Urinary bladder (tissue), 4 donors: ENCODE data around the gene OVOL1. TPM values are rescaled to one million over a fixed set of nuclear protein-coding genes. Genes with fewer than 3 reads are reported as not detected.

ENCODE experiments used
- DNase-seq: peaks from one replicate; pipeline ENCODE4 v3.0.0-alpha.2; 2015; ENCODE audit errors: extremely low spot score
- H3K27ac ChIP-seq: one replicate; pipeline ENCODE4 v1.5.1; 2013; ENCODE audit warnings: low read depth, mild to moderate bottlenecking, moderate library complexity
- H3K36me3 ChIP-seq: one replicate; pipeline ENCODE4 v1.6.1; 2013; ENCODE audit warnings: mild to moderate bottlenecking, moderate library complexity; ENCODE audit not compliant: insufficient read depth
- H3K4me1 ChIP-seq: one replicate; pipeline ENCODE4 v1.6.1; 2013; ENCODE audit warnings: mild to moderate bottlenecking, moderate library complexity; ENCODE audit not compliant: insufficient read depth
- H3K4me3 ChIP-seq: one replicate; pipeline ENCODE4 v1.5.1; 2013; ENCODE audit warnings: low read depth, low read length
- WGBS: extraction: QIAGEN DNeasy Blood & Tissue Kit; methylation state at CpG from one replicate; pipeline ENCODE4 v1.1.7; 2013; 5-methylcytosine and 5-hydroxymethylcytosine counted together
- polyA plus RNA-seq: library from polyadenylated mRNA; stranded (reverse); fragments of 200-250 nt; gene quantifications from one replicate; pipeline ENCODE4 v1.2.3, GENCODE V29; 2013
- total RNA-seq: library from RNA; depleted of rRNA; stranded (reverse); fragments of >200 nt; gene quantifications from one replicate; pipeline ENCODE4 v1.2.3, GENCODE V29; 2014
- donor health status: healthy with polysubstance abuse.
- donor health status: healthy.

The OVOL1 gene
- total and polyA plus RNA-seq, 2 donors = 4.7 to 5.1 TPM

DNA sequence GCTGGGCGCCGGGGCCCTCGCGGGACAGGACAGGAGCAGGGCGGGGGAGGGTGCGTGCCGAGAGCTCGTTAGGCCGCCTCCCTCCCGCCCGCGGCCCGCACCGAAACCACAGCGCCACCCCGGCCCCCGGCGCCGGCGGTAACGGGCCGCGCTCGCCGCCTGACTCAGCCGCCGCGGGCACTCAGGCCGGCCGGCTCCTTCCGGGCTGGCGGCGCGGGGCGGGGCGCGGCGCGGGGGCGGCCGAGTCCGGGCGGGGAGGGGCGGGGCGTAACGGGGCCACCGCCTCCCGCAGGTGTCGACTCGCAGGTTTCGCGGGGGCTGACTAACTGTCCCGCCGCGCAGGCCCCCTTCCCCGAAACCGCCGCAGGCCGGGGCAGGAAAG lies 6.1 kb upstream of the OVOL1 start, which contains the start of gene AP5B1:
Gene AP5B1, minus strand, starts transcription at position 207 of the 382 bp plus-strand sequence. CDS start 385 bp downstream, outside the sequence.
- Histone ChIP-seq H3K27ac (peak within 1 kb of the TSS; percentile 72), H3K4me1 (no peaks in the 10 kb centered on the region), H3K4me3 (peak within 1 kb of the TSS; percentile 96), H3K36me3 (peaks cover 5% of the 10 kb centered on the region)
- DNase-seq = no peak
- under 1% methylated on average over 47 of the region's 59 CpGs for WGBS

DNA sequence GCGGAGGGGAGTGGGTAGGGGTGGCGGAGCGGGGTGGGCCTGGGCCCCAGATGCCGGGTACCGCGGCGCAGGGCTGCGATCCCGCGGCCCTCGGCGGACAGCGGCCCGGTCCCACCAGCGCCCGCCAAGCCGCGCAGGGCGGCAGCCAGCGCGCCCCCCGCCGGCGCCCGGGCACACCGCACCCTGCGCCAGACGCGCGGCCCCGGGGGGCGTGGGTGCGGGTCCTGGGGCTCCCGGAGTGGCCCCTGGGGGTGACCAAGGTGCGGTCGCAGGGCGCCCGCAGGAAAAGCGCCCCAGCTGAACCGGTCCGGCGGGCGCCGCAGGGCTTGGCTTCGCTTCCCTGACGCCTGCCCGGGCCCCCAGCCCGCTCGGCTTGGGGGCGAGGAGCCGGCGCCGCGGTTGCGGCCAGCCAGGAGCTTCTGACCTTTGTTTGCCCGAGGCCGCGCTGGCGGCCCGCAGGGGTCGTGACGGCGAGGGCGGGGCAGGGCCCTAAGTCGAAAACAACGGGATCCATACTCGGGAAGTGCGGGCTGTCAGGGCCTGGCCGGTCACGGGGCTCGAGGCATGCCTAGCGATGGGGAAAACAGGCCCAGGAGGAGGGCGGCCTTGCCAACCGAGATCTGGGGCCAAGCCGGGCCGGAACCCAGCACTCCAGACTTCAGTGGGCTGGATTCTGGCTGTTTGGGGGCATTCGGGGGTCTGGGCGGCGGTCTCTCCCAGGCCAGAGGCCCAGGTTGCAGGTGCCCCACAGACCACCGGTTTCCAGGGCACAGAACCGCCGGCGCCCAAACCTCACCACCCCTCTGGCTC lies 5.5 kb upstream of the OVOL1 start:
- Histone ChIP-seq H3K36me3 (peaks cover 5% of the 10 kb centered on the region), H3K4me3 (peak overlapping the region; percentile 96), H3K27ac (peak overlapping the region; percentile 19), H3K4me1 (no peaks in the 10 kb centered on the region)
- no peak for DNase-seq
- WGBS = 13% methylated on average over 83 of the region's 83 CpGs

DNA sequence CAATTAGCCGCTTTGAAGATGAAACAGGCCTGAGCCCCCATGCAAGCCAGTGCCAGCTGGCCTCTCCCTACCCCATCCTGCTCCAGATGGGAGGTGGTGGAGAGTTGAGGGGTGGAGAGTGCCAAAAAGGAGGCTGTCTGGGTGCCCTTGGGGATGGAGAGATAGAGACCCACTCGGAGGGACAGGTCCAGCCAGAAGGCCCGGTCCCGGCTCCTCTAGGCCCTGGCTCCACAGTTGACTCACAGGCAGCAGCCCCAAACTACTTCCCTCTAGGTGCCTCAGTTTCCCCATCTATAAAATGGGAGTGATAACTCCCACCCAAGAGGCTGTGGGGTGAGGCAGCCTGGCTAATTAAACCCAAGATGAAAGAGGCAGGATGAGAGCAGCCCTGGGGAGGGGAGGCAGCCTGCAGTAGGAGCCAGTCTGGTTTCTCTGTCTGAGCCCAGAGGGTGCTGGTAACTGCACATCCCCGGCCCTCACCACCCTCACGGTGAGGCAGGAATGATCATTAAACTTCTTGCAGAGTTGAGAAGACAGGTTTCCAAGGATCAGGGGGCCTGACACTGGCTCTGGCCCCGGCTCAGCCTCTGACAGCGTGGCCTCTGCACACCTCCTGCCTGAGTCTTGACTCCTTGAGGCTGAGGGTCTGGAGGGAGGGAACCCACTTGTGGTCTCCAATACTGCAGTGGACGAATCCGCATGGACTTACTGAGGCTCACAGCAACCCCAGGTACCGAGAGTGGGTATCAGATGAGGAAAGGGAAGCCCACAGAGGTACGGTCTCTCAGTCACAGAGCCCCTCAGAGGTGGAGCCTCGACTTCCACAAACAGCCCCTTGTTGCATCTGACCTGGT lies 4.7 kb upstream of the OVOL1 start:
- WGBS = 86% methylated on average over 13 of the region's 13 CpGs
- H3K27ac ChIP-seq = no peak overlapping the region
- H3K4me1 ChIP-seq = no peaks in the 10 kb centered on the region
- peaks cover 5% of the 10 kb centered on the region for H3K36me3 ChIP-seq
- DNase-seq = no peak
- H3K4me3 ChIP-seq = no peak overlapping the region

DNA sequence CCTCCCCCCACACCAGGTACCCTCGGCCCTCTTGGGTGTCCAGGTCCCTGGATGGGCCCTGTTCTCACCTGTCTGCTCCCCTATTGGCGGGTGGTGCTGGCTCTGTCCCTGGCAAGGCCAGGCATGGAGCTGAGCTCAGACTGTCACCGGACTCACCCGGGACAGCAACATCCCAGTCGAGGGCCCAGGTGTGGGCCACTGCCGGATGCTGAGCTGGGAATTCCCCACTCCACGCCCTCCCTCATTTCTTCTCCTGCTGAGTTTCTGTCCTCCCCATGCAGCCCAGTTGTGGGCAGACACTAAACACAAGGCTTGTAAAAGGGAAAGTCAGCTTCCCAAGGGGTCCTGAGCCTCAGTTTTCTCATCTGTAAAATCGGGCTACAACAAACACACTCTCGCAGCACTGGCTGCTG lies 4.0 kb upstream of the OVOL1 start:
- no peaks in the 10 kb centered on the region for H3K4me1 ChIP-seq
- no peak for DNase-seq
- H3K36me3 ChIP-seq = peaks cover 4% of the 10 kb centered on the region
- H3K27ac ChIP-seq = no peak overlapping the region
- no peak overlapping the region for H3K4me3 ChIP-seq
- WGBS = 85% methylated on average over 9 of the region's 9 CpGs

DNA sequence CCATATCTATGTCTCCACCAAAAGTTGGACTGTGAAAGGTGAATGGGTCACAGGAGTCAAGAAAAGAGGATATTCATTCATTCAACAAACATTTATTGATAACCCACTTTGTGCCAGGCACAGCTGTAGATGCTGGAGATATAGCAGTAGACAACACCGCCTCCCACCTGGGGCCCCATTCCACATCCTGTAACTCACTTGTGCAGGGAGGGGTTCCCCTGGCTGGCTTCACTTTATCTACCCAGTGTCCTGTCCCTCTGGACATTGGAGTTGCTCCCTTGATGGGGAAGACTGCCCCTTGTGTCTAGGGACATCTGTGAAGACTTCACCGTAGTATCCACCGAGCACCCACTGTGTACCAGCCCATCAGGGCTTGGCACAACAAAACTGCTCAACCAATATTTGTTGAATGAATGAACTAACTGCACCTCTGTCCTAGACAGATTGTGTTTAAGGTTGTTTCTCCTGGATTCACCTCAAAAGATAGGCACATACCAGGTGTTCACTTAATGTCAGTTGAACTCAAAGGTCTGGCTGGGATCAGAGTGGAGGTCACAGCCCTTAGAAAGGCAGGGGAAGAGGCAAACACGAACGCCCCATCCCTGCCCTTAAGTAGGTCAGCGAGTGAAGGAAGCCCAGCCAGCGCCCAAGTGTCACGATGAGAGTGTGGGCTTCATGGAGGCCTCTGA lies 1.4 kb upstream of the OVOL1 start:
- WGBS = 72% methylated on average over 8 of the region's 8 CpGs
- no peaks in the 10 kb centered on the region for H3K4me1 ChIP-seq
- DNase-seq = no peak
- H3K4me3 ChIP-seq = no peak overlapping the region
- no peaks in the 10 kb centered on the region for H3K36me3 ChIP-seq
- H3K27ac ChIP-seq = no peak overlapping the region

DNA sequence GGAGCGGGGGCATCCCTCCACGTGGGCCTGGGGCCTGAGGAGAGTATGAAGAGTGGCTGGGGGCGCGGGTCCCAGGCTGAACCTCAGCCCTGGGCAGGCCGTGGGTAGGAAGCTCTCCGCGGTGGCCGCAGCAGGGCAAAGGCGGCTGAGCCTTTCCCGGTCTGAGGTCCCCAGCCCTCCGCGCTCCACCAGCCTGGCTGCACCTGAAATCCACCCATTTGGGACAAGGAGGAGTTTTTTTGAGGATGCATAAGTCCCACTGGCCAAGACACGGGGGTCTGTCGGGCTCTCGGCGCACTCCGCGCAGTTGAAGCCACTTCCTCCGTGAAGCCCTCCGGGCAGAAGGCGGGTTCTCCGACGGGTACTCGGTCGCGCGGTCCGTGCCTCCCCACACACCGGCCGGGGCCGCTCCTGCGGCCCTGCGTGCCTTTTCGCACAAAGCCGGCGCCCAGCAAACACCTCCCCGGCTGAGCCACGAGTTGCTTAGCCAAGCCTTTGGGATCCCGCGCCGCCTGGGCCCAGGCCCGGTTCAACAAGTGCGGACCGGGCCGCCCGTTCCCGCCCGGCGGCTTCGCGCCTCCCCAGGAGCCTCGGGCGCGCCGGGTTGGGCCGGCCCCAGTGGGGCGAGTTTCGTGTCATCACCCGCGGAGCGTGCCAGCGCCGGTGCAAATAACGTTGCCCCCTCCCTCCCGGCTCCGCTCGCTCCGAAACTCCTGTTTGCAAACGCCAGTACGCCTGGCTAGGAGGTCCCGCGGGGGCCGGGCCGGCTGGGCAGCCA lies 666 bp upstream of the OVOL1 start:
- Histone ChIP-seq H3K4me1 (no peaks in the 10 kb centered on the region), H3K4me3 (peak overlapping the region; percentile 44), H3K36me3 (no peaks in the 10 kb centered on the region), H3K27ac (no peak overlapping the region)
- WGBS = 10% methylated on average over 74 of the region's 74 CpGs
- DNase-seq = no peak

DNA sequence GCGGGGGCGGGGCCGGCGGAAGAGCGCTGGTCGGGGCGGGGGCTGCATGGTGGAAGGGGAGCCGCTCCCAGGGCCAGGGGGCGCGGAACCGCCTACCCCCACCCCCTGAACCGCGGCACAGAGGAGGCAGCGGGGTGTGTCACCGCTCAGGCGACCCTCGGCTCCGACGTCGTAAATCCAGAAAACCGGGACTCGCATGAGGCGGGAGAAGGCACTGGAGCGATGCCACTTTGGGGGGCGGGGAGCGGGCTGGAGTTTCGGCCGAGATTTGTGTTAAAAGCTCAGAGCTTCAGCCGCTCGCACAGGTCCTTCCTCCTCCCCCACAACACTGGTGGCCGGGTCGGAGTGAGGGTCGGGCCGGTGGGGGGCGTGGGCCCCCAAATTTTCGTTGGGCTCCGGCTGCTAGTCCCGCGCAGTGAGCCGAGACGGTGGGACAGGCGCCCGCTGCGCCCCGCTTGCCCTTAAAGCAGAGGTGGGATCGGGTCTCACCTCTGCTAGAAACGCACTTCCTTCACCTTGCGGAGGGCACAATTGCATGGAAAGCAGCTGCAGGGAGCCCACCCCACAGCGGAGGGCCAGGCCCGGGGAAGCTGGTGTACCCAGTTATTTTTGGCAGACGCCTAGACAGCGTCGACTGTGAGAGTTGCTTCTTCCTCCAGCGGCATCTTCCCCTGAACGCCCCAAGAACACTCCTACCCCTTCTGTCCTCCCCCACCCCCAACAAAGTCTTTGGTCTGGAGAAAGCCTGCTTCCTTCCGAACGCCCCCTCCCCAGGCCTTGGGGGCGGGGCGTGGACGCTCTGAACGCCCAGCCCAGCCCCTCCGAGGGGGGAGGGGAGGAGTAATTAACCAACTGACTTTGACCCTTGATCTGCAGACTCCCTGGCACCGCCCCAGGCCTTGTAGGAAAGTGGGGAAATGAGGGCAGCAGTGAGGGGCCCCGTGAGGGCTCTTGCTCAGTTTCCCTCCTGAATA lies 1.1 kb downstream of the OVOL1 start:
- WGBS = 4% methylated on average over 64 of the region's 64 CpGs
- Histone ChIP-seq H3K27ac (peak overlapping the region; percentile 18), H3K4me3 (peak overlapping the region; percentile 44), H3K4me1 (no peaks in the 10 kb centered on the region), H3K36me3 (no peaks in the 10 kb centered on the region)
- no peak for DNase-seq

DNA sequence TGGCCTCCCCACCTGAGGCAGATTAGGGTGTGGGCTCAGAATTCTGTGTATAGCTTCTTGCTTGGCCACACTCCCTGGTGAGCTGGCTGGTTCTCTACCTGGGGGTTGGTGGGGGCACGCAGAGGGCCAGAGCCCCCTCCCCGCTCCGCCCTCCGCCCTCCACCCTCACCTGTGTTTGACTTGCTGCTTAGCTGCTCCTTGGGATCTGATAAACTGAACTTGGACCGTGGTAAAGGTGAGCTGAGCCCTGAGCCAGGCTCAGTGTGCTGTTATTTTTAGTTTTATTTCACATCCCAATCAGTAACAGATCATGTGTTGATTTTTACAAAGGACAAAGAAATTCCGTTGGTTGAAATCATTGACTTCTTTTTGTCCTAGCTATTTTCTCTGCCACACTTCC lies 2.0 kb downstream of the OVOL1 start:
- H3K27ac ChIP-seq = no peak overlapping the region
- no peaks in the 10 kb centered on the region for H3K36me3 ChIP-seq
- no peak for DNase-seq
- H3K4me1 ChIP-seq = no peaks in the 10 kb centered on the region
- no peak overlapping the region for H3K4me3 ChIP-seq
- WGBS = 78% methylated on average over 6 of the region's 6 CpGs

DNA sequence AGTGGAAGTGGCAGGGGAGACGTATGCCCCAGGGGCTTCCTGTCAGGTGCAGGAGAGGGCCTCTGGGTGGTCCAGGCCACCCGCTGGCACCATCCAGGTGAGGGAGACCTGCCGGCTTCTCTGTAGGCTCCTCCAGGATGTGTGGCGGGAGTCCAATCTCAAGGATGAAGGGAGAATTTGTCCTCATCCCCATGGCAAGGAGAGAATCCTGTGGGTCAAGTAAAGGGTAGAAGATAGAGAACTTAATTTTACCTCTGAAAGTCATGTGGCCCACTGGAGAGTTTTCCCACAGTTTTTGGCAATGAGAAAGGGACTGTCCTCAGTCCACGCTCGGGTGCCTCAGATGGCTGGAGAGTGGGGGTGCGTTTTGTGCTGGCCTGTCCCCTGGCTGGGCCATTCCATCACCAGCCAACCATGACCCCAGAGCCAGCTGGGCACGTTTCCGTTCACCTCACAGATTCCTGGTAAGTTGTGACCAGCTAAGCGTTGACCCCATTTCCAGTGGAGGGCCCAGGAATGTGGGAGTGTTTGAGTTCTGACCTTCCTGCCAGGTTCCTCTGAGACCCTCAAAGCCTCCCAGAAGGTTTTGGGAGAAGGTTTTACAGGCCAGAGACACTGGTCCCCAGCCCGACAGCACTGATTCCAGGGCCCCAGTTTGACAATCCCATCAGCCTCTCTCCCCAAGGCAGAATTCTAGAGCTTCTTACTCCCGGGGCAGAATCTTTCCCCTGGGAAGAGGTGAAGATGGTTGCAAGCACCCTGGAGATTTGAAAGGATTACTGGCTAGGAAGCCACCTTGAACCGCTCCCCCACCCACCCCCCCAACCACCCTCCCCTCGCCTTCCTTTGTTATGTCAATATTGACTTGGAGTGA lies 2.6 kb downstream of the OVOL1 start:
- no peak overlapping the region for H3K4me3 ChIP-seq
- no peaks in the 10 kb centered on the region for H3K36me3 ChIP-seq
- H3K4me1 ChIP-seq = no peaks in the 10 kb centered on the region
- no peak for DNase-seq
- H3K27ac ChIP-seq = no peak overlapping the region
- 77% methylated on average over 14 of the region's 14 CpGs for WGBS

DNA sequence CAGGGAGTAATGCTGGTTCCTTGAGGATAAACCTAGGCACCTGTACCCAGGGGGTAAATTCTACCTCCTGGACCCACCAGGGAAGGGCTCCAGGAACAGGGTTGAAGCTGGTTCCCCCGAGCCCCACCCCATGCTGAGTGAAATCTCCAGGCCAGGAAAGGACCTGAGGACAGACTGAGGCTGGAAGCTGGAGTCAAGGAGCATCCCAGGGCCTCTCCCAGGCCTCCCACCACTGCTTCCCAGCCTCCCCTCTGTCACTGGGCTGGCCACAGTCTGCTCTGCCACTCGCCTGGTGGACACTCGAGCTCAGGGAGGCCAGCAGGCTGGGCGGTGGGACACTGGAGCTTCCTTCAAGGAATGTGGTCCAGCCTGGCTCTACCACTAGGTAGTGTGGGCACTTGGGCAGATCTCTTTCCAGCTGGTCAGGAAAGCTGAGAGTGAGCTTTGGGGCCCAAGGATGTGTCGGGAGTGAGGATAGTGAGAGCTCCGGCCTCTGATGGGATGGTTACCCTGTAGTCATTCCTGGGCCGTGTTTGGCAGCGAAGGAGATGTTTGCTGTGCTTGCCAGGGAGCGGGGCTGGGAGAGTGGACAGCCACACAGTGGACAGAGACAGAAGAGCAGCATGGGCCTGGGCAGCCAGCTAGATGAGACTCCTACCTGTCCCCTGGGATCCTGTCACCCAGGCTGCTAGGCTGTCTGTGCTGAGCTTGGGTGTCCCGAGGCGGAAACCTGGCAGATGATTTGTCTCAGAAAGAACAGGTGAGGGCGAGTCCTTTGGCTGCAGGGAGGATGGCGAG lies 3.4 kb downstream of the OVOL1 start:
- WGBS = 81% methylated on average over 13 of the region's 13 CpGs
- DNase-seq = no peak
- no peaks in the 10 kb centered on the region for H3K4me1 ChIP-seq
- no peaks in the 10 kb centered on the region for H3K36me3 ChIP-seq
- no peak overlapping the region for H3K27ac ChIP-seq
- no peak overlapping the region for H3K4me3 ChIP-seq
